Bronchial epithelial cell (primary cell): ENCODE data around the gene SLC39A11. TPM values are rescaled to one million over a fixed set of nuclear protein-coding genes. Genes with fewer than 3 reads are reported as not detected.

Experiments used
- DNase-seq: peaks from one replicate; pipeline ENCODE4 v3.0.0-alpha.2; 2010; ENCODE audit warnings: low read depth
- FAIRE-seq: peaks from 2 replicates; lab custom pipeline; 2011; peaks lifted over from hg19 to GRCh38; lab: Jason Lieb, UNC
- H3K27me3 ChIP-seq: 2 replicates; pipeline ENCODE4 v1.5.1; 2011; ENCODE audit warnings: low read length; ENCODE audit not compliant: control insufficient read depth, insufficient read depth
- H3K36me3 ChIP-seq: 2 replicates; pipeline ENCODE4 v1.5.1; 2011; ENCODE audit warnings: low read length; ENCODE audit not compliant: control insufficient read depth, insufficient read depth
- H3K4me3 ChIP-seq: 2 replicates; pipeline ENCODE4 v1.5.1; 2011; ENCODE audit warnings: mild to moderate bottlenecking, low read depth, low read length, control low read depth
- total RNA-seq: library from RNA; depleted of rRNA; stranded (reverse); fragments of >200 nt; gene quantifications from 2 replicates; pipeline ENCODE4 v1.2.1, GENCODE V29; 2014
- TF ChIP-seq, protein P1 (sequence below): IDR thresholded peaks from 2 replicates; pipeline ENCODE4 v1.5.1; 2011; ENCODE audit warnings: mild to moderate bottlenecking, moderate library complexity, low read length, control low read depth, inconsistent platforms; ENCODE audit not compliant: insufficient read depth, severe bottlenecking

Gene SLC39A11
- total RNA-seq, 1 donor from 2014 or later, result 23.4 TPM

DNA sequence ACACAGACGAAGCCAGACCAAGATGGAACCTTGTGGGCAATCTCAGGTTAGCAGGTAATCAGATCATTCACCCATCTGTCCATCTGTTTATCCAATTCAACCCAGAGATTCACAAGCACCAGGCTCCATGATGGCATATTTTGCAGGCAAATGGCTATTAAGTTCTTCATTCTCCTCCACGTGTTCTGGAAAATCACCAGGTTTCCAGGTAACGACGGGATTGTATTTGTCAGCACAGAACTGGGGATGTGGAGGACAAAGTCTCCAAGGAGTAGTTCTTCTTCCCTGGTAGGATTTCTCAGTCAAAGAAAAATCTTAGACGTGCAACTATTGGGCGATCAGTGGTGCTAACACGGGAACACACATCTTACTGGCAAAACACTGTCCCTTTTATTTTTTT is 368.8 kb downstream of the SLC39A11 start:
- no peaks in the 10 kb centered on the region for H3K27me3 ChIP-seq
- no peak overlapping the region for H3K4me3 ChIP-seq
- DNase-seq (no peak), FAIRE-seq (no peak)
- TF ChIP-seq, protein P1, sequence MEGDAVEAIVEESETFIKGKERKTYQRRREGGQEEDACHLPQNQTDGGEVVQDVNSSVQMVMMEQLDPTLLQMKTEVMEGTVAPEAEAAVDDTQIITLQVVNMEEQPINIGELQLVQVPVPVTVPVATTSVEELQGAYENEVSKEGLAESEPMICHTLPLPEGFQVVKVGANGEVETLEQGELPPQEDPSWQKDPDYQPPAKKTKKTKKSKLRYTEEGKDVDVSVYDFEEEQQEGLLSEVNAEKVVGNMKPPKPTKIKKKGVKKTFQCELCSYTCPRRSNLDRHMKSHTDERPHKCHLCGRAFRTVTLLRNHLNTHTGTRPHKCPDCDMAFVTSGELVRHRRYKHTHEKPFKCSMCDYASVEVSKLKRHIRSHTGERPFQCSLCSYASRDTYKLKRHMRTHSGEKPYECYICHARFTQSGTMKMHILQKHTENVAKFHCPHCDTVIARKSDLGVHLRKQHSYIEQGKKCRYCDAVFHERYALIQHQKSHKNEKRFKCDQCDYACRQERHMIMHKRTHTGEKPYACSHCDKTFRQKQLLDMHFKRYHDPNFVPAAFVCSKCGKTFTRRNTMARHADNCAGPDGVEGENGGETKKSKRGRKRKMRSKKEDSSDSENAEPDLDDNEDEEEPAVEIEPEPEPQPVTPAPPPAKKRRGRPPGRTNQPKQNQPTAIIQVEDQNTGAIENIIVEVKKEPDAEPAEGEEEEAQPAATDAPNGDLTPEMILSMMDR, result no peak
- no peaks in the 10 kb centered on the region for H3K36me3 ChIP-seq

DNA sequence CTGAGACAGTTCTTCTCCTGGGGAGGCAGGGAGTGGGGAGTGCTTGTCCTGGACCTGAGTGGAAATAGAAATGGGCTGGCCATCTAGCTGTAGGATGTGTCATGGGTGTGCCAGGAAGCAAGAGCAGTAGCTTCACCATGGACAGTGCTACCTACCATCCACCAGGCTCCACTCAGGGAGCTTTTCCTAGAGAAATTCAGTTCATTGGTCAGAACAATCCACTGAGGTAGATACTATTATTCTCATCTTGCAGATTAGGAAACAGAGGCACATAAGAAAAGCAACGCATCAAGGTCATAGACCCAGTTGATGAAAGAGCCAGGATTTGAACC is 372.0 kb downstream of the SLC39A11 start:
- H3K4me3 ChIP-seq, result no peak overlapping the region
- no peak for FAIRE-seq
- TF ChIP-seq, protein P1, result no peak
- no peaks in the 10 kb centered on the region for H3K27me3 ChIP-seq
- H3K36me3 ChIP-seq, result no peaks in the 10 kb centered on the region
- DNase-seq, result no peak

DNA sequence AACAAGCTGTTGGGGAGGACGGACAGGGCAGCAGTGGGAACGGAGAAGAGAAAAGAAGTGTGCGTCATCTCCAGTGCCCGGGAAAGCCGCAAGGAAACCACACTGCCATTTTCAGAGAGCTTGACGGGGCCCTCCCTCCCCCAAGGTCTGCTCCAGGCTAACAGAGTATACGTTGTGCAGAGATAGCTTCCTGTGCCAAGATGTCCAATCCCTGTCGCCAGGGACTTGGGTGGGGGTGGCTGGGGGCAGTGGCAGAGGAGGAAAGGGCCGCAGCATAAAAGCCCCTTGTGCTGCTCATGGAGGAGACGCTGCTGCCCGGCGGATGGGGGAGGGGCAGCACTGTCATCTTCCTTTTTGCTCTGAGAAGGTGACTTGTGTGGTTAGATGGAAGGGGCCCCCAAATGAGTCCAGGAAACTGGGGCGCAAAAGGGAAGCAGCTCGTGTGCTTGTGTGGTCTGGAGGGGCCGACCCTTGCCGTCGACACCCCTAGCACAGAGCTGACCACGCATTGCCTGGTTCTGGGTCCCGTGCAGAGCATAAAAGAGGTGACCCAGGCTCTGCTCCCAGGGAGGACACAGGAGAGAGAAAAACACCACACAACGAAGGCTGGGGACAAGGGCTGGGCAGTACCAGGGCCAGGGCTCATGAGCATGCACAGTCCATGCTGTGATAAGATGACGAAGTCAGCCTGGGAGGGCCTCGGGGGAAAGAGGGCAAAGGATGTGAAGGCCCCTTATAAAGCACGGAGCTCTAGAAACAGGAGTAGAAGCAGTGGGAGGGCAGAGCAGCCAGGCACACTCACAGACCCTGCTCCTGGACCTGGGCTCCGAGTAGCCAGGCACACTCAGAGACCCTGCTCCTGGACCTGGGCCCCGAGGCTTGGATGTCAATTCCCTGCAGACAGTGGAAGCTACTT is 372.7 kb downstream of the SLC39A11 start:
- H3K36me3 ChIP-seq, result no peaks in the 10 kb centered on the region
- FAIRE-seq, result no peak
- TF ChIP-seq, protein P1, result no peak
- H3K27me3 ChIP-seq, result no peaks in the 10 kb centered on the region
- no peak for DNase-seq
- H3K4me3 ChIP-seq, result no peak overlapping the region

DNA sequence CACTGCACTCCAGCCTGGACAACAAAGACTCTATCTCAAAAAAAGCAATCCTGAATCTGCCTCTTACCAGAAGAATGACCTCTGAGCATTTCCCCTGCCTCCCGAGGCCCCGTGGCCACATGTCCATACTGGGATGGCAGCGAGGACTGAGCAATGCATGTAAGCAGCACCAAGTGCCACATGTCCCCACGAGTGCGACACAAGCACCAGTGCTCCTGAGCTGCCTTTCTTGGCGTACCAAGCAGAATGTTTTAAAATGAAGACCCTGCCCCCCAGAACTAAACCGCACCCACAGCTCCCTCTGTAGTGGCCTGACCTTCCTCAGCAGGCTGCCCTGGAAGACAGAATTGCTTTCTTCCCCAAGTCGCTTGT is 373.3 kb downstream of the SLC39A11 start:
- FAIRE-seq (no peak), DNase-seq (no peak)
- no peaks in the 10 kb centered on the region for H3K27me3 ChIP-seq
- no peaks in the 10 kb centered on the region for H3K36me3 ChIP-seq
- TF ChIP-seq, protein P1, result no peak
- no peak overlapping the region for H3K4me3 ChIP-seq

DNA sequence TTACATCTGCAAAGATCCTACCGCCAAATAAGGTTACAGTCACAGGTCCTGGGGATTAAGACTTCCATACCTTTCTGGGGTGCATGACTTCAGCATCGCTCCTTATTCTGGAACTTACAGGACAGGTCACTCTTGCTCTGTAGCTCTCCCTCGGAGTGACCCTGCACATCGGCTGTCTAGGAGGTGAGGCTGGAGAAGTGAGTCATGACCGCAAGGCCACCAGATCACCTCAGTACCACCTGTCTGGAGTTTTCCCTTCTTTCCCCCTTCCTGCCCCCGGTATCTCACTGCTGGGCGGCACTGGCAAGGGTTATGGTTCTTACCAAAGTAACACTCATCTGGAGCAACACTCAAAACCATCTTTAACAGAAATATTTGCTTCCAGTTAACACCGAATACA is 374.8 kb downstream of the SLC39A11 start:
- TF ChIP-seq, protein P1, result no peak
- no peaks in the 10 kb centered on the region for H3K27me3 ChIP-seq
- no peak for DNase-seq
- no peaks in the 10 kb centered on the region for H3K36me3 ChIP-seq
- H3K4me3 ChIP-seq, result no peak overlapping the region
- FAIRE-seq, result no peak
